HG03039 (cell line): Measurements from ENCODE around the gene NR3C2.
"Not testable (repeated sequence)": the region's sequence is repeated elsewhere in the genome, so short reads cannot be mapped to it uniquely, and the experiment has no call there.

Source experiments
- ATAC-seq: cut with Tn5 transposase; IDR thresholded peaks from one replicate; pipeline ENCODE4 v1.9.1; 2021; ENCODE audit warnings: mild to moderate bottlenecking, moderate library complexity; ENCODE audit not compliant: unreplicated experiment

The NR3C2 gene

GRCh38 chr4:148323316-148323715, 118.9 kb downstream of the NR3C2 start:
- not testable (repeated sequence) for ATAC-seq

GRCh38 chr4:148315049-148315448, 127.2 kb downstream of the NR3C2 start:
- no peak for ATAC-seq

- ATAC-seq, result no peak
Observed at GRCh38 chr4:148312956-148313490, 129.2 kb downstream of the NR3C2 start.

GRCh38 chr4:148311526-148311925, 130.7 kb downstream of the NR3C2 start:
- ATAC-seq, result no peak

- ATAC-seq, result no peak
Observed at GRCh38 chr4:148310756-148311155, 131.5 kb downstream of the NR3C2 start.

GRCh38 chr4:148305751-148306150, 136.5 kb downstream of the NR3C2 start:
- no peak for ATAC-seq

GRCh38 chr4:148302416-148302815, 139.8 kb downstream of the NR3C2 start:
- ATAC-seq, result no peak

- ATAC-seq, result no peak
Observed at GRCh38 chr4:148300877-148301276, 141.3 kb downstream of the NR3C2 start.

GRCh38 chr4:148299337-148299736, 142.9 kb downstream of the NR3C2 start:
- no peak for ATAC-seq

GRCh38 chr4:148296498-148296897, 145.7 kb downstream of the NR3C2 start:
- no peak for ATAC-seq

GRCh38 chr4:148295642-148296041, 146.6 kb downstream of the NR3C2 start:
- ATAC-seq, result no peak

GRCh38 chr4:148293571-148293970, 148.6 kb downstream of the NR3C2 start:
- no peak for ATAC-seq

GRCh38 chr4:148292686-148293085, 149.5 kb downstream of the NR3C2 start:
- ATAC-seq, result no peak

- ATAC-seq, result no peak
Observed at GRCh38 chr4:148289740-148290139, 152.5 kb downstream of the NR3C2 start.

- ATAC-seq, result no peak
Observed at GRCh38 chr4:148288448-148288847, 153.8 kb downstream of the NR3C2 start.

GRCh38 chr4:148287111-148287510, 155.1 kb downstream of the NR3C2 start:
- ATAC-seq, result no peak

- ATAC-seq, result no peak
Observed at GRCh38 chr4:148286012-148286411, 156.2 kb downstream of the NR3C2 start.

GRCh38 chr4:148283665-148284064, 158.5 kb downstream of the NR3C2 start:
- no peak for ATAC-seq

- ATAC-seq, result no peak
Observed at GRCh38 chr4:148278310-148278709, 163.9 kb downstream of the NR3C2 start.

GRCh38 chr4:148275266-148275665, 166.9 kb downstream of the NR3C2 start:
- no peak for ATAC-seq

GRCh38 chr4:148273501-148273986, 168.7 kb downstream of the NR3C2 start:
- ATAC-seq, result no peak

GRCh38 chr4:148271166-148271565, 171.0 kb downstream of the NR3C2 start:
- ATAC-seq, result no peak

- no peak for ATAC-seq
Observed at GRCh38 chr4:148270630-148271029, 171.6 kb downstream of the NR3C2 start.
